CD14-positive monocyte (primary cell): ENCODE measurements around the gene SRPRB. TPM values are rescaled to one million over a fixed set of nuclear protein-coding genes. Genes with fewer than 3 reads are reported as not detected.

Experiments
- DNase-seq, 3 donors: peaks; one replicate each; pipeline ENCODE4 v3.0.0-alpha.2; 2011 to 2022
- H2AFZ ChIP-seq: 2 replicates; pipeline ENCODE4 v1.6.0; 2012; ENCODE audit warnings: mild to moderate bottlenecking, low read depth, low read length, inconsistent platforms; ENCODE audit not compliant: insufficient read depth, poor library complexity, severe bottlenecking
- H3K27ac ChIP-seq, 2 donors: 1 replicate in 1 of 2; 2 replicates in 1 of 2; pipeline ENCODE4 v1.5.1; 2012 to 2013; ENCODE audit warnings: low read length in 2 of 2, control low read depth in 1 of 2, inconsistent platforms in 1 of 2, low read depth in 1 of 2, mild to moderate bottlenecking in 1 of 2
- H3K27me3 ChIP-seq, 2 donors: one replicate each; pipeline versions ENCODE4 v1.6.0 to v1.6.1; 2011 to 2013; ENCODE audit warnings: low read length in 2 of 2; ENCODE audit not compliant: control insufficient read depth in 2 of 2, insufficient read depth in 2 of 2
- H3K36me3 ChIP-seq, 2 donors: replicated peaks in 1 of 2; 1 replicate in 1 of 2; 2 replicates in 1 of 2; pipeline versions ENCODE4 v1.5.1 to v1.6.1; 2012 to 2013; ENCODE audit warnings: low read length in 2 of 2, control low read depth in 1 of 2, inconsistent platforms in 1 of 2, mild to moderate bottlenecking in 1 of 2; ENCODE audit not compliant: insufficient read depth in 2 of 2, control insufficient read depth in 1 of 2
- H3K4me1 ChIP-seq, 2 donors: 1 replicate in 1 of 2; 2 replicates in 1 of 2; pipeline versions ENCODE4 v1.5.1 to v1.6.1; 2012 to 2013; ENCODE audit warnings: low read length in 2 of 2, control low read depth in 1 of 2, inconsistent platforms in 1 of 2, mild to moderate bottlenecking in 1 of 2, moderate library complexity in 1 of 2; ENCODE audit not compliant: insufficient read depth in 2 of 2, control insufficient read depth in 1 of 2
- H3K4me2 ChIP-seq: replicated peaks from 2 replicates; pipeline ENCODE3; 2012; ENCODE audit warnings: low read length, moderate library complexity, mild to moderate bottlenecking; ENCODE audit not compliant: poor library complexity, severe bottlenecking; ENCODE audit errors: extremely low read depth
- H3K4me3 ChIP-seq, 3 experiments: fragments of 200-600 bp in 1 of 3; sonication (generic) in 1 of 3; replicated peaks in 1 of 3; 1 replicate in 2 of 3; 2 replicates in 1 of 3; pipeline ENCODE4 v1.5.1; 2011 to 2013; ENCODE audit warnings: low read length in 3 of 3, mild to moderate bottlenecking in 3 of 3, control low read depth in 2 of 3, low read depth in 2 of 3, inconsistent platforms in 1 of 3, moderate library complexity in 1 of 3
- H3K79me2 ChIP-seq: 2 replicates; pipeline ENCODE4 v1.6.0; 2012; ENCODE audit warnings: mild to moderate bottlenecking, control low read depth, inconsistent platforms, low read length, moderate library complexity; ENCODE audit not compliant: insufficient read depth
- H3K9ac ChIP-seq: 2 replicates; pipeline ENCODE4 v1.6.0; 2017; ENCODE audit warnings: low read length, mild to moderate bottlenecking; ENCODE audit not compliant: insufficient read depth, poor library complexity, severe bottlenecking
- H3K9me3 ChIP-seq, 2 donors: replicated peaks in 1 of 2; 1 replicate in 1 of 2; 2 replicates in 1 of 2; pipeline versions ENCODE4 v1.5.1 to v1.6.1; 2012 to 2013; ENCODE audit warnings: low read length in 2 of 2, control low read depth in 1 of 2; ENCODE audit not compliant: control insufficient read depth in 1 of 2, insufficient read depth in 1 of 2
- H4K20me1 ChIP-seq: 2 replicates; pipeline ENCODE4 v1.6.0; 2012; ENCODE audit warnings: mild to moderate bottlenecking, low read length, control low read depth, moderate library complexity; ENCODE audit not compliant: insufficient read depth
- H3K27ac Mint-ChIP-seq, 7 donors: one replicate each; pipeline ENCODE4 v1.8.0; 2020; ENCODE audit warnings: mild to moderate bottlenecking in 7 of 7, mixed read lengths in 7 of 7, moderate library complexity in 6 of 7, inconsistent platforms in 2 of 7
- H3K27me3 Mint-ChIP-seq, 3 donors: one replicate each; pipeline ENCODE4 v1.8.0; 2021 to 2022; ENCODE audit warnings: low read depth in 3 of 3, mild to moderate bottlenecking in 3 of 3, mixed read lengths in 3 of 3, moderate library complexity in 3 of 3, inconsistent platforms in 1 of 3
- H3K36me3 Mint-ChIP-seq, 2 donors: one replicate each; pipeline ENCODE4 v1.8.0; 2020; ENCODE audit warnings: mixed read lengths in 2 of 2, inconsistent platforms in 1 of 2, mild to moderate bottlenecking in 1 of 2
- H3K4me1 Mint-ChIP-seq: one replicate; pipeline ENCODE4 v1.8.0; 2020; ENCODE audit warnings: mild to moderate bottlenecking, mixed read lengths
- H3K4me3 Mint-ChIP-seq, 2 donors: one replicate each; pipeline ENCODE4 v1.8.0; 2020; ENCODE audit warnings: mild to moderate bottlenecking in 2 of 2, mixed read lengths in 2 of 2, moderate library complexity in 1 of 2
- H3K9me3 Mint-ChIP-seq, 7 donors: one replicate each; pipeline ENCODE4 v1.8.0; 2020 to 2022; ENCODE audit warnings: mixed read lengths in 7 of 7, mild to moderate bottlenecking in 6 of 7, moderate library complexity in 6 of 7, inconsistent platforms in 2 of 7
- CTCF ChIP-seq: fragments of 200-600 bp; IDR thresholded peaks from one replicate; pipeline ENCODE4 v1.8.0; 2022; ENCODE audit warnings: antibody characterized with exemption, mild to moderate bottlenecking
- WGBS: methylation state at CpG from one replicate; pipeline ENCODE4 v1.1.5; 2013; ENCODE audit warnings: missing lambda C conversion rate; ENCODE audit not compliant: insufficient coverage; 5-methylcytosine and 5-hydroxymethylcytosine counted together
- intact Hi-C, 2 donors: fragments of 100-400 bp; cut with micrococcal nuclease; formaldehyde crosslinking; loops; one replicate each; pipeline versions ENCODE4 v1.15.0 to v1.15.1; 2023
- polyA plus RNA-seq, 3 donors: library from polyadenylated mRNA; depleted of rRNA in 1 of 3; unstranded in 2 of 3; stranded (reverse) in 1 of 3; fragments of 300-500 nt in 2 of 3; fragments of >200 nt in 1 of 3; fragmentation: Illumina TruSeq in 2 of 3; gene quantifications; 1 replicate in 2 of 3; 2 replicates in 1 of 3; pipeline ENCODE4 v1.2.3, GENCODE V29; 2012 to 2021

The SRPRB gene
- polyA plus RNA-seq, 3 donors: 6.1 to 30.6 (median 29.9) TPM

GRCh38 chr3:133850034-133850433, 44.4 kb downstream of the SRPRB start:
- DNase-seq: no peak
- Histone ChIP-seq H3K36me3 (no peaks in the 10 kb centered on the region), H3K4me1 (no peaks in the 10 kb centered on the region), H3K27ac (no peak overlapping the region), H3K4me3 (no peak overlapping the region), H3K9me3 (no peaks in the 10 kb centered on the region), H4K20me1 (no peaks in the 10 kb centered on the region), H3K79me2 (no peaks in the 10 kb centered on the region), H2AFZ (no peak overlapping the region), H3K27me3 (no peaks in the 10 kb centered on the region), H3K4me2 (no peak overlapping the region), H3K9ac (no peak overlapping the region)
- H3K36me3 Mint-ChIP-seq: no peaks in the 10 kb centered on the region
- WGBS: no CpG with 5 or more reads among the region's 1 CpG
- TF ChIP-seq CTCF: no peak
- peaks cover 2 to 8% (median 4%) of the 10 kb centered on the region in 3 donors for H3K27me3 Mint-ChIP-seq
- H3K4me1 Mint-ChIP-seq: no peaks in the 10 kb centered on the region
- no peak overlapping the region for H3K27ac Mint-ChIP-seq
- H3K9me3 Mint-ChIP-seq: peaks cover 0 to 8% (median 2%) of the 10 kb centered on the region in 7 donors
- no peak overlapping the region for H3K4me3 Mint-ChIP-seq
- intact Hi-C loops: no loop called here

- Mint-ChIP-seq H3K27me3 (peaks cover 1 to 8% (median 2%) of the 10 kb centered on the region in 3 donors), H3K4me3 (no peak overlapping the region), H3K36me3 (no peaks in the 10 kb centered on the region), H3K27ac (no peak overlapping the region), H3K9me3 (peaks cover 0 to 5% (median 2%) of the 10 kb centered on the region in 7 donors), H3K4me1 (no peaks in the 10 kb centered on the region)
- H3K79me2 ChIP-seq: no peaks in the 10 kb centered on the region
- DNase-seq: no peak
- no peaks in the 10 kb centered on the region for H3K4me1 ChIP-seq
- no peaks in the 10 kb centered on the region for H4K20me1 ChIP-seq
- no peak overlapping the region for H3K4me3 ChIP-seq
- intact Hi-C loops: no loop called here
- TF ChIP-seq CTCF: no peak
- H3K27ac ChIP-seq: no peak overlapping the region
- H3K9me3 ChIP-seq: no peaks in the 10 kb centered on the region
- no peak overlapping the region for H3K4me2 ChIP-seq
- 93% methylated on average over 2 of the region's 5 CpGs for whole genome bisulfite sequencing
- no peak overlapping the region for H3K9ac ChIP-seq
- no peaks in the 10 kb centered on the region for H3K27me3 ChIP-seq
- no peaks in the 10 kb centered on the region for H3K36me3 ChIP-seq
- no peak overlapping the region for H2AFZ ChIP-seq
These were observed 45.8 kb downstream of the SRPRB start for GRCh38 chr3:133851266-133851906.
